AG20443 (cell line): Measurements from ENCODE around the gene DENND2D.
"Not testable (repeated sequence)": the region's sequence is repeated elsewhere in the genome, so short reads cannot be mapped to it uniquely, and the experiment has no call there.

Experiments used
- DNase-seq: peaks from one replicate; pipeline ENCODE4 v3.0.0; 2012; ENCODE audit warnings: low spot score, mixed read lengths

The DENND2D gene

DNA sequence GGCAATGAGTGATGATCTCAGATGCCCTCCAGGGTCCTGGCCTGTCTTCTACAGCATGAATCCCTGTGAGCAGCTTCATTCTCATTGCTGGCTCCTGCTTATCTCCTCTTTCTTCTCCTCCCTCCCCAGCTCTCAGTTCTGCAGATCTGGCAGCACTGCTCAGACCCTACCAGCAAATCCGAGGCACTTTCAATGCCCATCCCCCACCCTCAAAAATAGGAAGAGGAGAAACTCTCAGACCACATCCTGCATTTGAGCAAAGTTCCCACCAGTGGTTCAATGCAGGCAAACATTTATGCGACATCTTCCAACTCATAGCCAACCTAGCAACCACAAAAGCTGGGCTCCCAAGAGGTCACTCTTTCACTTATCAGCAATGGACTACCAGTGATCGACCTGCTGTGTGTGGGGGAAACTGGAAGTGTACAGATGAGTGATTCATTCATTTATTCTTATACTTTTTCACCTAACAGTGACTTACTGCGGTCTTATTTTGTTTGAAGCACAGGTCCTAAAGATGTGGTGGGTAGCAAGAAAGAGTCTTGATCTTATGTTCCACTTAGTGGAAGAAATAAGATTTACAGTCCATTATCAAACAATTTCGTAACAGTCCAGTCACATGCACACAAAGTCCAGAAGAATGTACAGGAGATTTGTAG is 21.3 kb upstream of the DENND2D start:
- no peak for DNase-seq

GRCh38 chr1:111221276-111221632 is 20.8 kb upstream of the DENND2D start:
- no peak for DNase-seq

GRCh38 chr1:111220302-111220890 is 19.9 kb upstream of the DENND2D start:
- no peak for DNase-seq

- no peak for DNase-seq
These were observed 19.3 kb upstream of the DENND2D start for GRCh38 chr1:111219557-111220286.

DNA sequence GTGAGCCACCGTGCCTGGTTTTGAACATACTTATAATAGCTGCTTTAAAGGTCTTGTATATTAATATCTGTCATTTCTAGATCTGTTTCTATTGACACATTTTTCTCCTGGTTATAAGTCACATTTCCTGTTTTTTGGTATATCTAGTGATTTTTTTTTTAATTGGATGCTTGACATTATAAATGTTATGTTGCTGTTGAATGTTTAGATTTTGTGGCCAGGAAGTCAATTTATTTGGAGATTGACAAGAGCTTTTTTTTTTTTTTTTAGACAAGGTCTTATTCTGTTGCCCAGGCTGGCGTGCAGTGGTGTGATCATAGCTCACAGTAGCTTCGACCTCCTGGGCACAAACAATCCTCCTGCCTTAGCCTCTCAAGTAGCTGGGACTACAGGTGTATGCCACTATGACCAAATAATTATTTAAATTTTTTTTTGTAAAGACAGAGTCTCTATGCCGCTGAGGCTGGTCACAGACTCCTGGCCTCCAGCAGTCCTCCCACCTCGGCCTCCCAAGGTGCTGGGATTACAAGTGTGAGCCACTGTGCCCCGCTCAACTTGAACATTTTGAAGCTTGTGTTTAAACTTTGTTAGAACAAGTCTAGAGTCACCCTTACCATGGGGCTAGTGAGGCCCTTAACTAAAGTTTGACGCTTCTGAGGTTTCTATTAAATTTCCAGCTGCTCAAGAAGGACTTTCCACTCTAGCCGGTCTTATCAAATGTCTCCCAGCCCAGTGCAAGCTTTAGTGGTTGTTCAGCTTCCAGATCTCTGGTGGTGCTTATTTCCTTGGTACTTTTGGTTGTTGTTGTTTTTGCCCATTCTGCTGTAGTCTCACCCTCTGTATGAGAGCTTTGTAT is 18.5 kb upstream of the DENND2D start:
- no peak for DNase-seq

- no peak for DNase-seq
These were observed 16.9 kb upstream of the DENND2D start for GRCh38 chr1:111217183-111217910.

GRCh38 chr1:111216751-111217150 is 16.3 kb upstream of the DENND2D start:
- no peak for DNase-seq

GRCh38 chr1:111215285-111215684 is 14.8 kb upstream of the DENND2D start:
- not testable (repeated sequence) for DNase-seq

- no peak for DNase-seq
These were observed 14.4 kb upstream of the DENND2D start for GRCh38 chr1:111214884-111215283.

GRCh38 chr1:111214074-111214801 is 13.8 kb upstream of the DENND2D start:
- DNase-seq, result no peak

DNA sequence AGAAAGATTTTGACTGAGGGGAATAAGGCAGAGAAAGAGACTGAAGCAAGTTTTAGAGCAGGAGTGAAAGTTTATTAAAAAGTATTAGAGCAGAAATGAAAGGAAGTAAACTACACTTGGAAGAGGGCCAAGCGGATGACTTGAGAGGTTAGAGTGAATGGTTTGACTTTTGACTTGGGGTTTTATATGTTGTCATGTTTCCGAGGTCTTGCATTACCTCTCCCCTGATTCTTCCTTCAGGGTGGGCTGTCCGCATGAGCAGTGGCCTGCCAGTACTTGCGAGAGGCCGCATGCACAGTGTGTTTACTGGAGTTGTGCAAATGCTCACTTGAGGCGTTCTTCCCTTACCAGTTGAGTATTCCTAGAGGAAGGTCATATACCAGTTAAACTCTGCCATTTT is 13.0 kb upstream of the DENND2D start:
- DNase-seq, result no peak

DNA sequence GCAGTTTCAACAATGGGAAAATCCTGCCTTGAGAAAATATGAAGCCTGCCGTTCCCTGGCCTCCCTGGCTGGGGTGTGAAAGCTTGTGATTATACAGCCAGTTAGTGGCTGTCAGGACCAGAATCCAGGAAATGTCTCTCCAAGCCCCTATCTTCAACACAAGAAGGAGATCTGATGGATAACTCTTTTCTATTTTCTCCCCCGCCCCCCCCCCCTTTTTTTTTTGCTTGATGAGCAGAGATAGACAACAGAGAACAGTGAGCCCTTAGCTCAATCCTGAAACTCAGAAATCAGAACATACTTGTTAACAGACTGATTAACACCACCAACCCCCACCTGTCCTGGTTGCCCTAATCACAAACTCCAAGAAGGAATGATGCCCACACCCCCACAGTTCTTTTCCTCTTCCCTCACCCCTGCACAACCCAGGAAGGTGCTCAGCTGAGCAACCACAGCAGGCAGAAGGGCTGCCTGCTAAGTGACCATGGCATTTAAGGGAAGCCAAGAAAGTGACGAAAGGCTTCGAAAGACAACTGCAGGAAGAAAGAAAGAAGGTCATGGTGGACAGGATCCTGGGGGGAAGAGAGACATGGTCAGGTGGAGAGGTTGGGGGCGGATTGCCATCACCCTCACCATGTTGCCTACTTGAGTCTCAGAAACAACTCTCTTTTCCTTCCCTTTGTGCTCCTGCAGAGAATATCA is 12.3 kb upstream of the DENND2D start:
- DNase-seq, result no peak

- DNase-seq, result no peak
These were observed 11.5 kb upstream of the DENND2D start for GRCh38 chr1:111211921-111212320.

DNA sequence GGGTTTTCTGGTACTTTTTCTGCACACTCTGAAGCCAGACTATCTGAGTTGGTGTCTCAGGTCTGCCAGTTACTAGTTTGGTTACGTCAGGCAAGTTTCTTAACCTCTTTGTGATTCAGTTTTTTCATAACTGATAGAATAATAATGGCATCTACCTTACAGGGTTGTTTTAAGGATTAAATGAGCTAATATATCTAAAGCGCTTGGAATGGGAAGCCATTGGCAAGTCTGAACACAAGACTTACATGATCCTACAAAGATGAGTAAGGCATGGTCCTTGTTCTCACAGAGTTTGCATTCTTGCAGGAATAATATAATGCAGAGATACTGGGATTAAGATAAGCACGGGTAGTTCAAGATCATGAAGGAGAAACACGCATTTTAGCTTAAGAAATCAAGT is 9.2 kb upstream of the DENND2D start:
- no peak for DNase-seq

DNA sequence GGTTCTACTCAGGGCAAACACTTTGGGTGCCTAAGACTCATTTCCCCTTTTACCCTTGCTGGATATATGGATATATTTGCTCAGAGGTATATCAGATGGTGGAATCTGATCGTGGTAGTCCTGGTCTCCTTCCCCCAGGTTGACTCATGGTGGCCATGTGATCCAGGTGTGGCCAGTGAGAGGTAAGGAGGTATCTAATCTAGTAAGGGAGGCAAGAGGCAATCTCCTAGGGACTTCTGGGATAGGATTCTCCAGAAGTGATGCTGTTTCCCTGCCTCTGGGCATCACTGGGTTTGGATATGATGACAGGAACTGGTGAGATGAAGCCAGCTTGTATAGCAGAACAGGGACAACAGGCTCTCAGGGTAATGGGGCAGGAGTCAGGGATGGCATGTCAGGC is 8.5 kb upstream of the DENND2D start:
- no peak for DNase-seq

DNA sequence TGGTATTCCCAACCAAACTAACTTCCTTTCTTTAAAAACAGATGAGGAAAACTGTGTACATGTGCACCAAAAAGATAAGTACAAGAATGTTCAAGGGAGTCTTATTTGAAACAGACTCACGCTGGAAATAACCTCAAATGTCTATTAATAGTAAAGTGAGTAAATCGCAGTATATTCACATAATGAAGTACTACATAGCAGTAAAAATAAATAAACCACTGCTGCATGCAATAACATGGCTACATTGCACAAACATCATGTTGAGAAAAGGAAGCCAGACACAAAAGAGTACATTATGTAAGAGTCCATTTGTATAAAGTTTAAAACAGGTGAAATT is 5.2 kb upstream of the DENND2D start:
- no peak for DNase-seq

DNA sequence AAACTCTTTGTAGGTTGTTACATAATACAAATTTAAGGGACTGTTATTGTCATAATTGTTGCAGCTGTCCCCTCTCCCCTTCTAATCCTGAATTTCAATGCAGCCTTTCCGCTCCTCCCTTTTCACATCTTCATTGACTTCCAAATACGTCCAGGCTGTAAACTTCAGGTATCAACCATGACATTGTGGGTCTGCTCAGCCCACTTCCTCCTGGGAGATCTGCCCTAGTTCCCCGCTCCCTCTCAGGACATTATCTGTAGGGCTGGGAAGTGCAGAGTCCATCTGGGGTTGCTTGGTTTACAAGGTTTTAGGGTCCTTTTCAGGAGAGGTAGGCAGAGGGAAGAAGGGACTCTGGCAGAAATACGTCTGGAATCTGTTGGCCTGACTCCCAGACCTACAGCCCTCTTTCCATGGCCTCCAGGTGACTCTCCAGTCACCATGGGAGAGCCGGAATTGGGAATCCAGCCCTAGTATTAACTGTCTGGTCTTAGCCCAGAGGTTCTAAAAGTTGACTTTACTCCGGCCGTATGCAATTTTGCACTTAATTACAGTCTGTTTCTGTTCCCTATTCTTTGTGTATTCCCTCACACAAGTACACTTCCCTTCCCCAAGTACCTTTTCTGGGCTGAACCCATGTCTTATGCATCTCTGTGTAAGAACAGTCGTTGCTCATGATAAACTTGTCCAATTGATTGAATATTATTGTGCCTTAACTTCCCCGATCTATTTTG is 4.7 kb upstream of the DENND2D start:
- DNase-seq, result no peak

DNA sequence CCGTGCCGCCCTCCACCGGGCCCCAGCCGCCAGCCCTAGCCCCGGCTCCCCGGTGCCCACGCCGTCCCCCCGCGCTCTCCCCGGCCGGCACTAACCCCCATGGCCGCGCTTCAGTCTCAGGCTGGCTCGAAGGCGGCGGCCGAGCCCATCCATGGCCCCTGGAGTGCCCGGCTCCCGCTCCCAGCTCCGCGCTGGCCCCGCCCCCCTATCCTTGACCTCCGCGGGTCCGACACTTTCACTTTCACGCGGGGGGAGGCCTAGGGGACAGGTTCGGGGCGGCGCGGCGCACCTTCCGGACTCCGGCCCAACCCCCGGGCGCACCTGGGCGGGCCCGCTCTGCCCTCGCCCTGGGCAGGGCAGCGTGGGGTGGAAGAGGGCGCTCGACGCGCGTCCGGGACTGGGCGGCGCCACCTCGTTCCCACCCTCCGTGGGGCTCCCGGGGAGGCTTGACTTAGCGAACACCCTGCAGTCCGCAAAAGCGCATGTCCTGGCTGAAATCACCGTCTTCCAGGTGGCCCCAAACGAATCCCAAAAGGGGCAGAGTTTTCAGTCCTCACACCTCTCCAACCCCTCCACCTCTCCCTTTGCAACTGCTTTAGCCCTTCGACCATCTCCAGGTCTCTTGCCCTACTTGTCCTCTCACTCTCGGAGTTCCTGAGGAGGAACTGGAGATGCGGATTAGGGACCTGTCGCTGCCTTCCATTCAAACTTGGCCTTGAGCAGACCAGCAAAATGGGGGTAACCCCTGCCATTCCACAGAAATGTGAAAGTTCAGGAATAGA is 3.9 kb upstream of the DENND2D start:
- peak; percentile 61 for DNase-seq

GRCh38 chr1:111203681-111204200 is 3.3 kb upstream of the DENND2D start:
- DNase-seq, result peak; percentile 77
